DMS53 treated with DMSO at 0.1 percent for 48 hours (cell line): Measurements from ENCODE around the gene RIT2.

Source experiments
- DNase-seq: peaks from one replicate; lab custom pipeline; 2025; ENCODE audit not compliant: unreplicated experiment; lab: John Stamatoyannopoulos, UW

RIT2 gene

DNA sequence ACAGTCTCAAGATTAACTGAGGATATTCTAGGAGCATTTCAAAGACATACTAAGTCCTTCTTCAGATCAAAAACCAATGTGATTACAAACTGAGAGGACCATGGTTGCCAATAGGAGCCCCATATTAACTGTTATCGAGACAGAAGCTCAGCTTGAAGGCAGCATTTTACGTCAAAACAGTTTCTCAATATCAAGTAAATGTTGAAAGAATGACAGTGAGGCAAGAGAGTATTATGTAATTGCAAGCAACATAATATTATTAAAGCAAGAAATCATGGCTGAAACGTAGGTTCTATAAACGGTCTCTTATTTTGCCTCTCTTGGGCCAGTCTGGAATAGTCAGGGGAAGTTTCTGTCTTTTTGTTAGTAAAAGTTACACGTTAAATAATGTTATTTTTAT is 22.9 kb downstream of the RIT2 start:
- no peak for DNase-seq

GRCh38 chr18:43081396-43081795 is 34.1 kb downstream of the RIT2 start:
- DNase-seq, result no peak

GRCh38 chr18:43080671-43081070 is 34.8 kb downstream of the RIT2 start:
- no peak for DNase-seq

- DNase-seq, result no peak
Measured at GRCh38 chr18:43079422-43079821, 36.1 kb downstream of the RIT2 start.

DNA sequence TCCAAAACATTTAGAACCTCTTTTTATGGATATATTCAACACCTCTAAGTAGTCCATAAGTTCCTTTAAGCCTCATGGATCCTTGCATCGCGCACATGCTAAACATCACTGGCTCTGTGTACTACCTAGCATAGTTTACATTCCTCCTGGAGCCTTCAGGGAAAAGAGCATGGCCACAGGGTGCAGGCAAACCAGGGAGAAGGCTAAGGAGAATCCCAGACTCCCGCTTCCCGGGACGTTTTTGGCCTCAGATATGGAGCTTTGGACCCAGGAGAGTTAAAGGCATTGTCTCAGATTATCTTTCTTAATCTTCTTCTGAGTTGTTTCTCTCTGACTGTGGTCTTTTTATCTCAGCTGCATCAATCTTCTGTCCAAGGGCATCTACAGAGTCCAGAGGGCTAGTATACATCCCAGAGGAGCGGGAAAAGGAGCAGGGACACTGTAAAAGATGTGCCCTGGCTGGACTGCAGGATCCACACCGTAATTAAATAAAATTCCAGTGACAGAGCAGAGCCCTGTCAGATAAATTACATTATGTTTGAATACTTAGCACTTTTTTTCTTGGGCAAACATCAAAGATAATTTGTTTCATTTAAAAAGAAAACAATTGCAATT is 36.9 kb downstream of the RIT2 start:
- no peak for DNase-seq

- DNase-seq, result no peak
Measured at GRCh38 chr18:43077510-43078308, 37.8 kb downstream of the RIT2 start.

DNA sequence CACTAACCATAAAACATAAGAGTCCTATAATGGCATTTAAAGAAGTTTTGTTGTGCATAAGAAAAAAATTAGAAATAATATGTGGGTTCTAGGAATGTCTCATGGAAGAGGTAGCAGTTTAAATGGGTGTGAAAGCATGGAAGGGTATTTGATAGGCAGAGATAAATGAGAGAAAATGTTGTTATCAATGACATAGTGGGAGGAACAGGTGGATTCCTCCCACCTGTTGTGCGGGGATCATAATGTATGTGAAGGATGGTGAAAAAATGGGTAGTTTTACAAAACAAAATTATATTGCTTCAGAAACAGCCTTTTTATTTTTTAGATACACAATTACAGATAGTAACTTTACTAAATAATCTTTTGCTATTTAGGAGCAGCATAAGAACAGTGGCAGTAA is 41.7 kb downstream of the RIT2 start:
- DNase-seq, result no peak

DNA sequence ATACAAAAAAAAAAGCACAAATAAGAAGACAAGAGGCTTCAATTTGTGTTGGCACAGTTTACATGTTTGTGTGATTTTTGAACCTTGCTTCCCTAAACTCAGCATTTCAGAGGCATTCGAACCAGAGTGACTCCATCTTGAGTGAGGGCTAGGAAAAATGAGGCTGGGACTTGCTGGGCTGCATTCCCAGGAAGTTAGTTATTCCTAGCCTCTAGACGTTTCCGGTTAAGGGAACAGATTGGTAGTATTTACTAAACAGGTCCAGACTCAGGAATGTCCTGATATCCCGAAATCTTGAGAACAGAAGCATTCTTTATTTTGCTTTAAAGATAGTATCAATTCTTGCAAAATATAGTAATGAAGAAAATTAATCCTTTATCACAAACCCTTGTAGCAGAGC is 46.7 kb downstream of the RIT2 start:
- no peak for DNase-seq

- DNase-seq, result no peak
Measured at GRCh38 chr18:43067570-43067969, 47.9 kb downstream of the RIT2 start.

DNA sequence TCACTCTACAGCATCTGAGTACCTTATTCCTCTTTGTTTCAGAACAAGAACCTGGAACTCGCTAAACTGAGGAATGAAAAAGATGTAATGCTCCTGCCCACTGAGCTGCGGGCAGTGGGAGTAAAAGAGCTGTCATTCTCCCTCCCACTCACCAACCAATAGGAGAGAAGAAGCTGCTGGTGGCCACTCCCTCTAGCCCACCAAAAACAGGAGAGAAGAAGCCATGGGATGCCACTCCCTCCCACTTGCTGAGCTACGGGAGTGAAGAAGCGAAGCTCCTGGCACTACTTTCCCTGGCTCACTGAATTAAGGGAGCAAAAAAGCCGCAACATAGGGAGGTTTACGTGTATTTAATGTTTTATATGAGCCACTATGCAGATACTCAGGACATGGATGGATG is 53.7 kb downstream of the RIT2 start:
- no peak for DNase-seq

DNA sequence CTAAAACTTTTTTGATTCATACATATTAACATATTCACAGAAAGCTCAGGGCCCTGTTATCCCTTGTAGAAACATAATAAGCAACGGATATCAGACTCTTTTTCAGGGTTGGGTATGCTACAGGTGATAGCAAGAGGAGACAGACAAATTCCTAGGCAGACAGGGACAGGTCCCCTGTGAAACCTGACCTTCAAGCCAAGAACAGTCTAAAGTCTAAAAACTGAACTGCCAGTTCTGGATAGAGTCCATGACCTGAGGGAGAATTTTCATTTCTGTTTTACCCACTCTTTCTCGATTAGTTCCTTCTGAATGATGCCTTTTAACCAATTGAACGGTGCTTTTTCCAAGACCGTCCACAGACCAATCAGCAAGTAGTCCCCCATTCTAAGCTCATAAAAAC is 54.2 kb downstream of the RIT2 start:
- DNase-seq, result no peak

DNA sequence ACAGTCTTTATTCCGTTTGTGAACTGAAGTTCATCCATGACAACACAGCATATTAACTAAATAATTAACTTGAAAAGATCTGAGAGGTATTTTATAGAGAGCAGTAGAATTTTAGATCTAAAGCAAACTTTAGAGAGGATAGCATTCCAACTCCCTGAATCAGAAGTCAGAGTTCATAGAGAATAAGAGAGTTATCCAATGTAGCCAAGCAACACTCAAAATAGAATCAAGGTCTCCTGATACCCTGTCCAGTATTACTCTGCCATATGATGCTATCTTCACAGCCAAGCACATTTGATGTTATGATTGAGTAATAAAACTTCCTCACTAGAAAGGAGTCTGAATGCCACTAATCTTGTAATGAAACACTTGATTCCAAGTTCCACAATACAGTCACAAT is 55.5 kb downstream of the RIT2 start:
- DNase-seq, result no peak

GRCh38 chr18:43054815-43055519 is 60.5 kb downstream of the RIT2 start:
- no peak for DNase-seq

DNA sequence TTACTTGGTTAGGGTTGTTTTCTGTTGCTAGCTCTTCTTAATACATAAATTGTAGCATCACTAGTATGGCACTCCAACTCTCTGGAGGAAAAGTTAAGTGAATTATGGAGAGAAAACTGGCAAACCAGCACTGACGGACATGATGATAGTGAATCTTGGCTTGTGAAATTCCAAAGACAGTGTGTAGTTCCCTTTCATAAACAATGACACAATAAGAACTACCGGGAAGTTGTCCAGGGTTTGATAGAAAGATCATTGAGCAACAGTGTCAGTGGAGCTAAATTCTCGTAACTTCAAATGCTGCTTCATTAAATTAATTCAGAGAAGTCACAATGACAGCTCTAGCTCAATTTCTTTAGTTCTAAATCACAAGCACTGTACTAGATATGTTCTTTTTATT is 66.5 kb downstream of the RIT2 start:
- DNase-seq, result no peak

DNA sequence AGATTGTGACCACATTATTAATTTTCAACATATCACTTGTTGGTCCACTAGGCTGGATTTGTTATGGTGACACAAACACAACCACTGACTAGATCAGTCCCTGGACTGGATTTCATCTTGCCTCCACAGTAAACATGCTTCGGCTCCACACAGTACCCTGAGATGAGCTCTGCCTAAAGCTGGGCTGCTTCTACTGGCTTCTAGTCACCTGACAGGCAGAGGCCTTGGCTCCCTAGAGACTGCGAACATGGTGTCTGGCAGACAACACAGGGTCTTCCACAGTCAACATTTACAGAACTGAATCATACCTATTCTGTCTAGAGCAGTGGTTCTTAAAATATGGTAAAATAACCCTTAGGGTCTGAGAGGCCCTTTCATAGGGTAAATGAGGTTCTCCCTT is 69.2 kb downstream of the RIT2 start:
- no peak for DNase-seq

DNA sequence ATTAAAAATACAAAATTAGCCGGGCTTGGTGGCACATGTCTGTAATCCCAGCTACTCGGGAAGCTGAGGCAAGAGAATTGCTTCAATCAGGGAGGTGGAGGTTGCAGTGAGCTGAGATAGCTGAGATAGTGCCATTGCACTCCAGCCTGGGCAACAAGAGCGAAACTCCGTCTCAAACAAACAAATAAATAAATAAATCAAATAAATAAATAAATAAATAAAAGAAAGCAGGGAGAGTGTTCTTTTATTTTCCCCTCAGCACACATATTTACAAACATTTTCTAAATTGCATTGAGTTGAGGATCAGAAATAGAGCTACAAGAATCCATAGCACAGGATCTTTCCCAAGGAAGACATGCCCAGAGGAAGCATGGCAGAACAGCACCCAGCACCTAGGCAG is 71.9 kb downstream of the RIT2 start:
- no peak for DNase-seq

- no peak for DNase-seq
Measured at GRCh38 chr18:43040281-43040680, 75.2 kb downstream of the RIT2 start.

GRCh38 chr18:43034683-43035500 is 80.6 kb downstream of the RIT2 start:
- DNase-seq, result peak; percentile 68

DNA sequence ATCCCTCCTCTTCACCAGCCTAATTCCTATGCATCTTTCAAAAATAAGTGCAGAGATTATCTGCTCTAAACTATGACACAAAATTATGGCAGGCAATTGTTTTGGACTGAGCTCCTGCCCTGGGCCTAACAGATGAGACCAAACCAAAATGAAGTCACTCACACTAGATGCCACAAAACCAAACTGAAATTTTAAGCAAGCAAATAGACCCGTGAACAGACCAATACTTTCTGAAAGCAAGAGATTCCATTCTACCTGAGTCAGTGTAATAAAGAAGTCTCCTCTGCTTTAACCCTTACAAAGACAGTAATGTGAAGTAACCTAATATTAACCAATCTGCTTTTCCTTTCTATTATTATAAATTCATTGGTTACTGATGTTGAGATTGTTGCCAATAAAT is 84.3 kb downstream of the RIT2 start:
- DNase-seq, result no peak

DNA sequence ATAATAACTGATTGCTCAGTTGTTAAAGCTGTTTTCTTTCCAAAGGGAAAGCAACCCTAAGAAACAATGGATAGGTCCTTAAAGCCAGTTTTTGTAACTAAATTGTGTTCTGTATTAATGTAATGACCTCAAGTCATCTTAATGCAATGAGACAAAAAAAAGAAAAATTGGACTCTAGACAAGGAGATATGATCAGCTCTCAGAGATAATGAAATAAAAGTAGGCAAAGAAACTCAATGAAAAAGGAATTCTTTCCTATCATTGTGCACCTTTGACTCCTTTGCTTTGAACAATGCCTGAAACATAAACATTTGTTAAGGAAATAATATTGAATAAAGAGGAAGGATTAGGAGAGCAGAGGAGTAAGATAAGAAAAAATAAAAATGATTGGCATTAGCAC is 86.1 kb downstream of the RIT2 start:
- no peak for DNase-seq

DNA sequence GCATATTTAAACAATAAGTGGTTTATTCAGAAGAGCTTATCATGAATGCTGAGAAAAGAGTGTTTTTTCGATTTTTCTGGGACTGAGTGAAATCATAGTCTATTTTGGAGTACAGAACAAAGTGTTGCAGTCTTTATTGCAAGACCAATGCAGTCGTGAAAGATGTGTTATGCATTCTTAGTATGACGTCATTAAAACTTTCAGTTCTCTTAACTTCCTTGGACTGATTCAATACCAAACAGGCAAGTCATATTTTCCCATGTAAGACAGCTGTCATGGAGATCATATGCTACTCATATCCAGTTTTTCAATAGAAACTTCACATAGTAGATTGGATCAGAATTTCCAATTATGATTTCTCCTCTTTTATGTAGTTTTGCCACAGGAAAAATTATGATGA is 92.6 kb downstream of the RIT2 start:
- no peak for DNase-seq
